GM12891 (cell line): ENCODE results near the gene RNF144A.

ENCODE experiments used
- POLR2A ChIP-seq: IDR thresholded peaks from 2 replicates; pipeline ENCODE4 v1.6.1; 2011; ENCODE audit warnings: low read depth, low read length, control low read depth
- POLR2AphosphoS5 ChIP-seq: IDR thresholded peaks from 2 replicates; pipeline ENCODE4 v1.6.1; 2011; ENCODE audit warnings: low read depth, low read length, control low read depth
- TAF1 ChIP-seq: IDR thresholded peaks from 2 replicates; pipeline ENCODE4 v1.6.1; 2011; ENCODE audit warnings: low read depth, low read length, control low read depth

DNA sequence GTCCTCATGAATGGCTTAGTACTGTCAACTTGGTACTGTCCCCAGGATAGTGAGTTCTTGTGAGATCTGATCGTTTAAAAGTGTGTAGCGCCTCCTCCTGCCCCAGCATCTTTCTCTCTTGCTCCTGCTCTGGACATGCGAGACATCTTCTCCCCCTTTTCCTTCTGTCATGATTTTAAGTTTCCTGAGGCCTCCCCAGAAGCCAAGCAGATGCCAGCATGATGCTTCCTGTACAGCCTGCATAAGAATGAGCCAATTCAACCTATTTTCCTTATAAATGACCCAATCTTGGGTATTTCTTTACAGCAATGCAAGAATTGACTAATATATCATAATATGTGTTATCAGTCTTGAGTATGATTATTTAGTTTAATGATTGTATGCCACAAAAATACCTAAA is 43.2 kb upstream of the RNF144A start:
- TF ChIP-seq TAF1 (no peak), POLR2AphosphoS5 (no peak), POLR2A (no peak)
